GM19395 (cell line): ENCODE measurements around the gene ERBB4.

Experiments
- ATAC-seq: cut with Tn5 transposase; IDR thresholded peaks from one replicate; pipeline ENCODE4 v1.9.1; 2021; ENCODE audit warnings: mild to moderate bottlenecking, moderate library complexity; ENCODE audit not compliant: unreplicated experiment

ERBB4 gene

DNA sequence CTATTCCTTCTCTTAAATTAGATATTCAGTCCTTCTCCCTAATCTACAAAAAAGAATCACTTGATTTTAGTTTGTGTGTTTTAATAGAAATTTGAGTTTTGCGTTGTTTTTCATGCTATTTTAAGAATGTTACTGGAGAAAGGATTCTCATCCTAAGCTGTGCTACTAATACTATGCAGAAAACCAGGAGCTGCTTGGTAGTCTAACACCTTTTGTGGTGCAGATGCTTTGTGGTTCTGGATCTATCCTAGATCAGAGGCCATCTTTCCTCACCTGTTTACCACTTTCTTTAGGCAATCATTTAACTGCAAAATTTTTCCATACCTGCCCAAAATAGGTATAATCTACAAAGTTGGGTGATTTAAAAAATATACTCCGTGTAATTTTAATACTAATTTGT, 1158.6 kb downstream of the ERBB4 start:
- ATAC-seq, result no peak

DNA sequence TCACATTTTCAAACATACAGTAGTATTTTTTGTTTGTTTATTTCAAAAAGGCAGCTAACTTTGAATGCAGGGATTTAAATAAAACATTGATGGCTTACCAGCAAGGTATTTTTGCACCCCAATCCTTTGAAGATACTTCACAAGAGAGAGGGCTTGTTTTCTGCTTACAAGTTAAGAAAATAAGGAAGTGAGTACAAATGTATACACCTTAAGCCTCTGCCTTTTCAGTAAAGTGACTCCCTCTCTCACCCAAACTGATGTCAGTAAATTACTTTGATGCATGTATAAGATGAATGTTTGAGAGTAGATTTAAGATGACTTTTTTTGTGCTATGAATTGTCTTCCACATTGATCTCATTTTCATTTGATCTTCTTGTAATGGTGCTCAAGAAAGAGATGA, 1162.2 kb downstream of the ERBB4 start:
- ATAC-seq, result no peak

- no peak for ATAC-seq
These were observed 1165.4 kb downstream of the ERBB4 start for GRCh38 chr2:211373203-211373602.

- ATAC-seq, result no peak
These were observed 1167.1 kb downstream of the ERBB4 start for GRCh38 chr2:211371465-211371864.

GRCh38 chr2:211368467-211368866, 1170.1 kb downstream of the ERBB4 start:
- no peak for ATAC-seq

DNA sequence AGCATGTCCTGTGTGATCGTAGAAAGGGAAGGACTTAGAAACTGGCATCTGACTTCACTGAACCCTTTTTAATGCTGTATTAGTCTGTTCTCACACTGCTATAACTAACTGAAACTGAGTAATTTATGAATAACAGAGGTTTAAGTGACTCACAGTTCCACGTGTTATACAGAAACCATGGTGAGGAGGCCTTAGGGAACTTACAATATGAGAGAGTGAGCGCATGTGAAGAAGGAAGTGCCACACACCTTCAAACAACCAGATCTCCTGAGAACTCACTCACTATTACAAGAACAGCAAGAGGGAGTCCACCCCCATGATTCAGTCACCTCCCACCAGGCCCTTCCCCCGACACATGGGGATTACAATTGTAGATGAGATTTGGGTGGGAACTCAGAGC, 1170.9 kb downstream of the ERBB4 start:
- ATAC-seq, result peak; percentile 95

DNA sequence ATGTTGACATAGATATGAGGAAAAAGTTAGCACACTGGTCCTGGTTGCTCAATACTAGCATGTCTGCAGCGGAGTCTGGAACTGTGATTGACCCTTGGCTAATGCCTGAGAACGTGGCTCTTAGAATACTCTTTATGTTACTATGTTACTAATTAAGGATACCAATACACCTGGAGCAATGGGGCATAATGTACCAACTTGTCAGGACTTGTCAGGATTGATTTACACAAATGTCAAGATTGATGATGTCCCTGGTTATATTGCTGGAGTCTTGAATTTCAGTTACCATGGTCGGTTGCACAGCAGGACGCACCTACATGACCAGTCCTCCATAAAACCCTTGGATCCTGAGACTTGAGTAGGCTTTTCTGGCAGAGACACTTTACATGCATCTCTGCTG, 1171.3 kb downstream of the ERBB4 start:
- no peak for ATAC-seq

- ATAC-seq, result no peak
These were observed 1173.7 kb downstream of the ERBB4 start for GRCh38 chr2:211364911-211365310.

GRCh38 chr2:211361383-211361782, 1177.2 kb downstream of the ERBB4 start:
- ATAC-seq, result no peak

GRCh38 chr2:211359347-211359746, 1179.3 kb downstream of the ERBB4 start:
- ATAC-seq, result no peak

DNA sequence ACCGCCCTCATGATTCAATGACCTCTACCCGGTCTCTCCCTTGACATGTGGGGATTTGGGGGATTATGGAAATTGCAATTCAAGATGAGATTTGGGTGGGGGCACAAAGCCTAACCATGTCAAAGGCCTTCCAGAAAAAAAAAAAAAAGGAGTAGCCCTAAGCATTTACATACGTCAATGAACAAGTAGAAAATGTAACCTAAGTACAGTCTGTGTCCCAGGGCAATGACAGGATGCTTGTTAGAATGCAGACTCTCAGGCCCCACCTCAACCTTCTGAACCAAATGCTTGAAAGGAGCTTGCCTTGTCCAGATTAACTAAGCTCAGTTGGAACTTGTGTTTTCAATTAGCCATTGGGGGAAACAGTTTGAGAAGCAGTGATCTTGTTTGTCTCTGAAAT, 1180.1 kb downstream of the ERBB4 start:
- ATAC-seq, result no peak

GRCh38 chr2:211354481-211354880, 1184.1 kb downstream of the ERBB4 start:
- no peak for ATAC-seq

GRCh38 chr2:211351987-211352386, 1186.6 kb downstream of the ERBB4 start:
- no peak for ATAC-seq

DNA sequence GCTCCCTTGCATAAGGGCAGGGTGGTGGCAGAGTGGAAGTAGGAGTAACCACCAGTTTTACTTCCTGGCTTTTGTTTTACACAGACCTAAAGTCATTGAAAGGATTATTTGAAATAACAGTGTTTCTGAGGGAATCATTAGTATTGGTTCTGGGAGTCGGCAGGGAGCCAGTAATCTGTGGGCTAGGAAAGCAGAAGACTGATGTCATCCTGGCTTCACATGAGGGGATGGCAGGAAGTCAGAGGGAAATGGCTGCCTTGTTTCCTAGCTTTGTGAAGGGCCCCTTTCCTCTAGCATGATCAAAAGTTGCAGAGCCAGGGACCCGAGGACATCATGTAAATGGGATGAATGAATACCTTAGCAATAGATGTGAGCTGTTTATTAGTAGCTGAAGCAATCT, 1189.6 kb downstream of the ERBB4 start:
- ATAC-seq, result no peak

DNA sequence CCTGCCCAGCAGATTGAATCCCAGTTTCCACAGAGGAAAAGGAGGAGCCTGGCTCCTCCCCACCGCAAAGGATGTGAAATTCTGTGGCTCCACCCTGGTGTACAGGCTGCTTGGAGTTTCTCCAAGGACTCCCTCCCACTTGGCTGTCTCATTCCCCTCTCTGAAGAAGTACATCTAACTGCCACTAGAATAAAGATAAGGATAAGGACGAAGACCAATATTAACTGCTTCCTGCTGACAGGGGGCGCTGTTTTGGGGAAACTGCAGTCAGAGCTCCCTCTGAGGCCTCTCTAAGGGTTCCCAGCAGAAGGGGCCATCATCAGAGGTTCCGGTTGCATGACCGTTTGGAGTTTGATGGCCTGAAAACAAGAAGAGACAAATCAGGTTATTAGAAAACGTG, 1191.3 kb downstream of the ERBB4 start:
- no peak for ATAC-seq

GRCh38 chr2:211344289-211344688, 1194.3 kb downstream of the ERBB4 start:
- ATAC-seq, result no peak

DNA sequence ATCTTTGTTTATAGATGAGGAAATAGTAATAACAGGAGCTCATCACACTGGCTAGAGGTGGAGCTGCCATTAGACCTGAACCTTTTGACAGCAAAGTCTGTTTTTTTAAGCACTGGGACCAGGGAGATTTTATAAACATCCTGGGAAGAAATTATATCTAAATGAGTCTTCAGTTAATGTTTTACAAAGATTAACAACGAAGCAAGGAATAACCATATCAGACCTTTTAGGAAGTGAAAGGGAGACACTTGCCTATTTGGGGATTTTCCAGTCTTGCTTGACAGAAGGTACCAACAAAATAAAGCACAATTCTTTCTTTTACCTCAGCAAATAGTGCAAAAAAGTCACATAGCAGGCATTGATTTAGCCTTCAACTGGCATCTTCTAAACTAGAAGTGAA, 1205.2 kb downstream of the ERBB4 start:
- no peak for ATAC-seq

GRCh38 chr2:211331736-211332135, 1206.9 kb downstream of the ERBB4 start:
- ATAC-seq, result no peak

DNA sequence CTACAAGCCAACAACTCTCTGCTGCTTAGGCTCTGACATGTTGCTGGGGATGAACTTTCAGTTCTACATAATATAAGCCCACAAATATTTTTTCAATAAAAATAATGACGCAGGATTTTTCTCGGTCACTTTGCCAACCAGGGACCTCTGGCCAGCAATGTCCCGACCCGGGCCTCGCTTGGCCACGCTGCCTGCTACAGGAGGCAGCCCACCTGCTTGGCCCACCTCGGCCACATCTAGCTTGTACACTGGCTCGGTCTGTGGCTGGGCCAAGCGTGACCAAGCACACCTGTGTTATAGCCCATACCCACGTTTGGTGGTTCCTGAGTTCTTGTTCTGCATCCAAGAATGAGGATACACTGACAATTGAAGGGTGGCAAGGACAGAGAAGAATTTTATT, 1208.7 kb downstream of the ERBB4 start:
- ATAC-seq, result no peak

GRCh38 chr2:211329421-211329820, 1209.2 kb downstream of the ERBB4 start:
- no peak for ATAC-seq

DNA sequence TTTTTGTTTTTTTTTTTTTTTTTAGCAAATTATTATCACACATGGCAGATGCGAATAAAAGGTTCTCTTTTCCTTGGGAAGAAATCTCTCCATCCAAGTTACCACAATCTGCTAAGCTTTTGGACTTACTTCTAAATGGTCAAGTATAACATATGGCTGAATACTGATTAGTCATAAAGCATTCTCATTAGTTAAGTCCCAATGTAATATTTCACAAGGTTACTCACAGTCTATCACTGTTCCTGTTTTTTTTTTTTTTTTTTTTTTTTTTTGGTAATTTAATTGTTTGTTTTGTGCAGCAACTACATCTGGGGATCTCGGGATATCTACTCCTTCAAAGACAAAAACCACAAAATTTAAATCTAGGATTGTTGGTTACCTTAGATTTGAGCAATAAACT, 1210.5 kb downstream of the ERBB4 start:
- ATAC-seq, result no peak
